HG02981 (cell line): ENCODE measurements around the gene TARBP1.
A peak's percentile ranks its signal among the peaks of the same experiment; 100 is the strongest.
"Not testable (repeated sequence)": the region's sequence is repeated elsewhere in the genome, so short reads cannot be mapped to it uniquely, and the experiment has no call there.

Experiments used
- ATAC-seq: cut with Tn5 transposase; IDR thresholded peaks from one replicate; pipeline ENCODE4 v1.9.1; 2021; ENCODE audit warnings: mild to moderate bottlenecking, moderate library complexity; ENCODE audit not compliant: unreplicated experiment

Gene TARBP1

GRCh38 chr1:234478481-234479309, at the start of gene TARBP1:
TSS of gene TARBP1 (minus strand) at chr1:234479179. CDS start at chr1:234479103, 76 bp downstream.
- ATAC-seq = peak; percentile 63

- no peak for ATAC-seq
Observed at GRCh38 chr1:234528074-234528865, 49.3 kb upstream of the TARBP1 start.

GRCh38 chr1:234527346-234527745, 48.4 kb upstream of the TARBP1 start:
- ATAC-seq = no peak

- no peak for ATAC-seq
Observed at GRCh38 chr1:234526922-234527321, 47.9 kb upstream of the TARBP1 start.

GRCh38 chr1:234525099-234525799, 46.3 kb upstream of the TARBP1 start:
- no peak for ATAC-seq

GRCh38 chr1:234521836-234522235, 42.9 kb upstream of the TARBP1 start:
- no peak for ATAC-seq

GRCh38 chr1:234520908-234521817, 42.2 kb upstream of the TARBP1 start:
- ATAC-seq = no peak

- no peak for ATAC-seq
Observed at GRCh38 chr1:234519506-234519905, 40.5 kb upstream of the TARBP1 start.

GRCh38 chr1:234518876-234519275, 39.9 kb upstream of the TARBP1 start:
- ATAC-seq = no peak

- not testable (repeated sequence) for ATAC-seq
Observed at GRCh38 chr1:234518086-234518485, 39.1 kb upstream of the TARBP1 start.

GRCh38 chr1:234517110-234517802, 38.3 kb upstream of the TARBP1 start:
- no peak for ATAC-seq

GRCh38 chr1:234515821-234516241, 36.9 kb upstream of the TARBP1 start:
- ATAC-seq = no peak

GRCh38 chr1:234515411-234515810, 36.4 kb upstream of the TARBP1 start:
- no peak for ATAC-seq

GRCh38 chr1:234512451-234512861, 33.5 kb upstream of the TARBP1 start:
- no peak for ATAC-seq

- ATAC-seq = no peak
Observed at GRCh38 chr1:234509457-234510328, 30.7 kb upstream of the TARBP1 start.

- ATAC-seq = no peak
Observed at GRCh38 chr1:234507626-234508387, 28.8 kb upstream of the TARBP1 start.

- no peak for ATAC-seq
Observed at GRCh38 chr1:234507089-234507488, 28.1 kb upstream of the TARBP1 start.

- no peak for ATAC-seq
Observed at GRCh38 chr1:234505769-234506102, 26.8 kb upstream of the TARBP1 start.
